HEK293 (cell line): Measurements from ENCODE around the gene TMSB4X.

Source experiments
- CTCF ChIA-PET: fragments of 350-600 bp; formaldehyde crosslinking; extraction: SDS; loops from one replicate; lab custom pipeline; 2021; ENCODE audit warnings: antibody characterized with exemption; lab: Yijun Ruan, JAX
- POLR2A ChIA-PET: fragments of 300-600 bp; formaldehyde crosslinking; extraction: SDS; loops from one replicate; lab custom pipeline; 2020; ENCODE audit warnings: antibody characterized with exemption, inconsistent platforms; lab: Yijun Ruan, JAX
- H3K27ac ChIP-seq: fragments of 200-500 bp; sonication (Bioruptor generic); 2 replicates; pipeline ENCODE4 v1.5.1; 2014; ENCODE audit warnings: low read depth, low read length, control low read depth, inconsistent platforms; ENCODE audit errors: extremely low read depth
- H3K36me3 ChIP-seq, 2 experiments: fragments of 200-500 bp in 1 of 2; sonication (Bioruptor generic) in 1 of 2; 1 replicate in 1 of 2; 2 replicates in 1 of 2; pipeline ENCODE4 v1.5.1; 2014 to 2017; ENCODE audit warnings: inconsistent platforms in 2 of 2, low read length in 2 of 2; ENCODE audit not compliant: control insufficient read depth in 2 of 2, insufficient read depth in 1 of 2
- H3K4me1 ChIP-seq: fragments of 200-500 bp; sonication (Bioruptor generic); 2 replicates; pipeline ENCODE4 v1.5.1; 2014; ENCODE audit warnings: mild to moderate bottlenecking, low read length, inconsistent platforms; ENCODE audit not compliant: control insufficient read depth, insufficient read depth
- H3K4me3 ChIP-seq: 2 replicates; pipeline ENCODE4 v1.5.1; 2011; ENCODE audit warnings: low read depth, mild to moderate bottlenecking, control low read depth, low read length, moderate library complexity
- H3K9me3 ChIP-seq: fragments of 200-500 bp; sonication (Bioruptor generic); 2 replicates; pipeline ENCODE4 v1.5.1; 2014; ENCODE audit warnings: low read depth, low read length, inconsistent platforms; ENCODE audit not compliant: control insufficient read depth, insufficient read depth
- EGR2 ChIP-seq: fragments of 450-650 bp; formaldehyde crosslinking; IDR thresholded peaks from 2 replicates; pipeline ENCODE4 v1.5.1; 2016; ENCODE audit warnings: low read depth, missing biosample characterization, missing genetic modification characterization
- FEZF1 ChIP-seq: fragments of 450-650 bp; formaldehyde crosslinking; IDR thresholded peaks from 2 replicates; pipeline ENCODE4 v1.5.1; 2016; ENCODE audit warnings: missing biosample characterization, missing genetic modification characterization
- GLI2 ChIP-seq: fragments of 450-650 bp; formaldehyde crosslinking; IDR thresholded peaks from 2 replicates; pipeline ENCODE4; 2017; ENCODE audit warnings: missing biosample characterization, missing genetic modification characterization, low read depth, borderline replicate concordance
- GLIS1 ChIP-seq: fragments of 450-650 bp; formaldehyde crosslinking; IDR thresholded peaks from 2 replicates; pipeline ENCODE4 v1.5.1; 2016; ENCODE audit warnings: missing biosample characterization, missing genetic modification characterization
- GLIS2 ChIP-seq: fragments of 450-650 bp; formaldehyde crosslinking; IDR thresholded peaks from 2 replicates; pipeline ENCODE4 v1.5.1; 2016; ENCODE audit warnings: missing biosample characterization, missing genetic modification characterization
- HOXC10 ChIP-seq: sonication (generic); formaldehyde crosslinking; IDR thresholded peaks from 2 replicates; pipeline ENCODE4 v1.8.1; 2023; ENCODE audit warnings: mild to moderate bottlenecking, missing genetic modification reagents
- HOXD13 ChIP-seq: sonication (generic); formaldehyde crosslinking; IDR thresholded peaks from 2 replicates; pipeline ENCODE4 v1.8.0; 2022; ENCODE audit warnings: missing genetic modification reagents, borderline replicate concordance
- KLF9 ChIP-seq: fragments of 450-650 bp; formaldehyde crosslinking; IDR thresholded peaks from 2 replicates; pipeline ENCODE4 v1.5.1; 2016; ENCODE audit warnings: missing biosample characterization, missing genetic modification characterization, low read depth
- MYNN ChIP-seq: fragments of 450-650 bp; formaldehyde crosslinking; IDR thresholded peaks from 2 replicates; pipeline ENCODE4 v1.5.1; 2016; ENCODE audit warnings: missing biosample characterization, missing genetic modification characterization, borderline replicate concordance
- ZBTB20 ChIP-seq: fragments of 450-650 bp; formaldehyde crosslinking; IDR thresholded peaks from 2 replicates; pipeline ENCODE4 v1.5.1; 2016; ENCODE audit warnings: missing biosample characterization, missing genetic modification characterization
- ZNF169 ChIP-seq: fragments of 450-650 bp; formaldehyde crosslinking; IDR thresholded peaks from 2 replicates; pipeline ENCODE4 v1.5.1; 2016; ENCODE audit warnings: missing biosample characterization, missing genetic modification characterization
- ZNF214 ChIP-seq: fragments of 450-650 bp; formaldehyde crosslinking; IDR thresholded peaks from 2 replicates; pipeline ENCODE4 v1.5.1; 2017; ENCODE audit warnings: missing biosample characterization, mild to moderate bottlenecking, missing genetic modification characterization, borderline replicate concordance
- ZNF248 ChIP-seq: fragments of 450-650 bp; formaldehyde crosslinking; IDR thresholded peaks from 2 replicates; pipeline ENCODE4 v1.5.1; 2017; ENCODE audit warnings: missing biosample characterization, missing genetic modification characterization
- ZNF266 ChIP-seq: fragments of 450-650 bp; formaldehyde crosslinking; IDR thresholded peaks from 2 replicates; pipeline ENCODE4 v1.5.1; 2016; ENCODE audit warnings: missing biosample characterization, missing genetic modification characterization, low read depth
- ZNF292 ChIP-seq: fragments of 450-650 bp; formaldehyde crosslinking; IDR thresholded peaks from 2 replicates; pipeline ENCODE4 v1.5.1; 2016; ENCODE audit warnings: low read depth, missing biosample characterization, missing genetic modification characterization, borderline replicate concordance
- ZNF37A ChIP-seq: fragments of 450-650 bp; IDR thresholded peaks from 2 replicates; pipeline ENCODE4 v1.5.1; 2018; ENCODE audit warnings: missing biosample characterization, missing genetic modification characterization
- ZNF391 ChIP-seq: fragments of 450-650 bp; formaldehyde crosslinking; IDR thresholded peaks from 2 replicates; pipeline ENCODE4 v1.5.1; 2016; ENCODE audit warnings: low read depth, missing biosample characterization, missing genetic modification characterization, borderline replicate concordance
- ZNF423 ChIP-seq: fragments of 450-650 bp; formaldehyde crosslinking; IDR thresholded peaks from 2 replicates; pipeline ENCODE4 v1.5.1; 2016; ENCODE audit warnings: missing biosample characterization, missing genetic modification characterization
- ZNF426 ChIP-seq: fragments of 450-650 bp; formaldehyde crosslinking; IDR thresholded peaks from 2 replicates; pipeline ENCODE4 v1.5.1; 2017; ENCODE audit warnings: missing biosample characterization, missing genetic modification characterization, mild to moderate bottlenecking, inconsistent platforms, moderate library complexity
- ZNF514 ChIP-seq: fragments of 450-650 bp; formaldehyde crosslinking; IDR thresholded peaks from 2 replicates; pipeline ENCODE4 v1.5.1; 2016; ENCODE audit warnings: missing biosample characterization, missing genetic modification characterization
- ZNF561 ChIP-seq: fragments of 450-650 bp; IDR thresholded peaks from 2 replicates; pipeline ENCODE4 v1.5.1; 2018; ENCODE audit warnings: missing biosample characterization, missing genetic modification characterization, borderline replicate concordance
- ZNF629 ChIP-seq: fragments of 450-650 bp; formaldehyde crosslinking; IDR thresholded peaks from 2 replicates; pipeline ENCODE4 v1.5.1; 2017; ENCODE audit warnings: missing biosample characterization, missing genetic modification characterization
- ZNF664 ChIP-seq: fragments of 450-650 bp; formaldehyde crosslinking; IDR thresholded peaks from 2 replicates; pipeline ENCODE4 v1.5.1; 2016; ENCODE audit warnings: missing biosample characterization, missing genetic modification characterization
- ZSCAN23 ChIP-seq: fragments of 450-650 bp; formaldehyde crosslinking; IDR thresholded peaks from 2 replicates; pipeline ENCODE4 v1.5.1; 2016; ENCODE audit warnings: missing biosample characterization, missing genetic modification characterization
- TF ChIP-seq, protein P1 (sequence below): fragments of 450-650 bp; formaldehyde crosslinking; IDR thresholded peaks from 2 replicates; pipeline ENCODE4 v1.5.1; 2017; ENCODE audit warnings: missing biosample characterization, missing genetic modification characterization
- TF ChIP-seq, protein P2 (sequence below): fragments of 450-650 bp; formaldehyde crosslinking; IDR thresholded peaks from 2 replicates; pipeline ENCODE4 v1.5.1; 2016; ENCODE audit warnings: missing biosample characterization, missing genetic modification characterization
- TF ChIP-seq, protein P3 (sequence below): fragments of 450-650 bp; formaldehyde crosslinking; IDR thresholded peaks from 2 replicates; pipeline ENCODE4 v1.5.1; 2016; ENCODE audit warnings: missing biosample characterization, missing genetic modification characterization
- TF ChIP-seq, protein P4 (sequence below): fragments of 450-650 bp; formaldehyde crosslinking; IDR thresholded peaks from 2 replicates; pipeline ENCODE4 v1.5.1; 2016; ENCODE audit warnings: missing biosample characterization, missing genetic modification characterization

Gene TMSB4X

DNA sequence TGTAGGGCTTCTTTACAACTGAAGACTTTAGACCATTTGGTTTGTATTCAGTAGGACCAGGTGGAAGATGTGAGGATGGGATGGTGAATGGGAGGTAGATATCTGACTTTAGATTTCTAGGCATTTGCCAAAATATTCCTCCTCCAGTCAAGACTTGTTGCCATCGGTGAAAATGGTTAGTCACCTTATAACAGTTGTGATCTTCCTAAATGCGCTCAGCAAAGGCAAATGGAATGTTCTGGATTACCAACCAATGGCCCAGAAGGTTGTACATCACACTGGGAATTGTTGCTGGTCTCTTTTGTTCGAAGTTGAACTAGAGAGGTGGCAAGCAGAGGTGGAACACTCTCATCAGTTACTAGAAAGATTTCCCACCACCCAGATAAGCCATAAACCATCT is 33.9 kb downstream of the TMSB4X start (continued):
- TF ChIP-seq ZNF292 (tag by site-specific recombination) = no peak
- TF ChIP-seq ZNF426 = no peak
- no peak for TF ChIP-seq ZNF514 (tag by site-specific recombination)
- no peak for TF ChIP-seq FEZF1 (tag by site-specific recombination)
- TF ChIP-seq ZNF629 (tag by site-specific recombination) = no peak
- TF ChIP-seq, protein P1, sequence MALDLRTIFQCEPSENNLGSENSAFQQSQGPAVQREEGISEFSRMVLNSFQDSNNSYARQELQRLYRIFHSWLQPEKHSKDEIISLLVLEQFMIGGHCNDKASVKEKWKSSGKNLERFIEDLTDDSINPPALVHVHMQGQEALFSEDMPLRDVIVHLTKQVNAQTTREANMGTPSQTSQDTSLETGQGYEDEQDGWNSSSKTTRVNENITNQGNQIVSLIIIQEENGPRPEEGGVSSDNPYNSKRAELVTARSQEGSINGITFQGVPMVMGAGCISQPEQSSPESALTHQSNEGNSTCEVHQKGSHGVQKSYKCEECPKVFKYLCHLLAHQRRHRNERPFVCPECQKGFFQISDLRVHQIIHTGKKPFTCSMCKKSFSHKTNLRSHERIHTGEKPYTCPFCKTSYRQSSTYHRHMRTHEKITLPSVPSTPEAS = no peak
- no peak for TF ChIP-seq KLF9 (tag by site-specific recombination)
- no peak for TF ChIP-seq HOXD13
- TF ChIP-seq ZSCAN23 (tag by site-specific recombination) = no peak
- no peak for TF ChIP-seq ZNF561
- TF ChIP-seq ZNF214 (tag by site-specific recombination) = no peak

DNA sequence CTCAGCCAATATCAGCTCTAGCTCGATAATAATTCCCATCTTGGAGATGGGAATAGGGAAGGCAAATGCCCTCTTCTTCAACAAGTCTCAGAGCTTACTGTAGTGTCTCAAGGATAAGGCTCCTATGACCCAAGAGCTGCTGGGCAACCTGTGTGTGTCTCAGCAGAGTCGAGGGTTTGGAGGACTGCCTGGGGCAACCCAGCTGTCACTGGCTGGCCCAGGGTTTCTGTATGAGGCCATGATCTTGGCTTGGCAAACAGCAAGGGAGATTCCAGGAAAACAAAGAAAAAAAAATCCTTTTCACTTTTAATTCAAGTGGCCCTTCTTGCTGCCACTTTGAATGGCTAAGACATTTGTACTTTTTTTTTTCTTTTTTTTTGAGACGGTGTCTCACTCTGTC is 34.4 kb downstream of the TMSB4X start:
- CTCF ChIA-PET = interaction anchor here (0.6 to 1.9 kb wide), 4 partner anchors 41 to 479 kb away, joined by 3 to 14 read pairs (median 6); no protein-coding TSS in a partner anchor
- H3K9me3 ChIP-seq = no peaks in the 10 kb centered on the region
- no peaks in the 10 kb centered on the region for H3K36me3 ChIP-seq
- no peak for TF ChIP-seq ZNF37A
- no peak for TF ChIP-seq ZBTB20
- TF ChIP-seq, protein P2, sequence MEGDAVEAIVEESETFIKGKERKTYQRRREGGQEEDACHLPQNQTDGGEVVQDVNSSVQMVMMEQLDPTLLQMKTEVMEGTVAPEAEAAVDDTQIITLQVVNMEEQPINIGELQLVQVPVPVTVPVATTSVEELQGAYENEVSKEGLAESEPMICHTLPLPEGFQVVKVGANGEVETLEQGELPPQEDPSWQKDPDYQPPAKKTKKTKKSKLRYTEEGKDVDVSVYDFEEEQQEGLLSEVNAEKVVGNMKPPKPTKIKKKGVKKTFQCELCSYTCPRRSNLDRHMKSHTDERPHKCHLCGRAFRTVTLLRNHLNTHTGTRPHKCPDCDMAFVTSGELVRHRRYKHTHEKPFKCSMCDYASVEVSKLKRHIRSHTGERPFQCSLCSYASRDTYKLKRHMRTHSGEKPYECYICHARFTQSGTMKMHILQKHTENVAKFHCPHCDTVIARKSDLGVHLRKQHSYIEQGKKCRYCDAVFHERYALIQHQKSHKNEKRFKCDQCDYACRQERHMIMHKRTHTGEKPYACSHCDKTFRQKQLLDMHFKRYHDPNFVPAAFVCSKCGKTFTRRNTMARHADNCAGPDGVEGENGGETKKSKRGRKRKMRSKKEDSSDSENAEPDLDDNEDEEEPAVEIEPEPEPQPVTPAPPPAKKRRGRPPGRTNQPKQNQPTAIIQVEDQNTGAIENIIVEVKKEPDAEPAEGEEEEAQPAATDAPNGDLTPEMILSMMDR = no peak
- no peak for TF ChIP-seq GLIS1 (tag by site-specific recombination)
- TF ChIP-seq ZNF423 (tag by site-specific recombination) = no peak
- TF ChIP-seq HOXC10 = no peak
- no peak for TF ChIP-seq MYNN (tag by site-specific recombination)
- TF ChIP-seq ZNF248 (tag by site-specific recombination) = no peak
- no peak for TF ChIP-seq ZNF266 (tag by site-specific recombination)
- TF ChIP-seq GLIS2 (tag by site-specific recombination) = no peak
- TF ChIP-seq ZNF664 (tag by site-specific recombination) = no peak
- TF ChIP-seq, protein P3, sequence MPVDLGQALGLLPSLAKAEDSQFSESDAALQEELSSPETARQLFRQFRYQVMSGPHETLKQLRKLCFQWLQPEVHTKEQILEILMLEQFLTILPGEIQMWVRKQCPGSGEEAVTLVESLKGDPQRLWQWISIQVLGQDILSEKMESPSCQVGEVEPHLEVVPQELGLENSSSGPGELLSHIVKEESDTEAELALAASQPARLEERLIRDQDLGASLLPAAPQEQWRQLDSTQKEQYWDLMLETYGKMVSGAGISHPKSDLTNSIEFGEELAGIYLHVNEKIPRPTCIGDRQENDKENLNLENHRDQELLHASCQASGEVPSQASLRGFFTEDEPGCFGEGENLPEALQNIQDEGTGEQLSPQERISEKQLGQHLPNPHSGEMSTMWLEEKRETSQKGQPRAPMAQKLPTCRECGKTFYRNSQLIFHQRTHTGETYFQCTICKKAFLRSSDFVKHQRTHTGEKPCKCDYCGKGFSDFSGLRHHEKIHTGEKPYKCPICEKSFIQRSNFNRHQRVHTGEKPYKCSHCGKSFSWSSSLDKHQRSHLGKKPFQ (tag by site-specific recombination) = no peak
- no peak overlapping the region for H3K27ac ChIP-seq
- peaks cover 4% of the 10 kb centered on the region; the same call in 1 of the 2 replicates for H3K4me1 ChIP-seq
- H3K4me3 ChIP-seq = no peak overlapping the region
- POLR2A ChIA-PET = no interaction called here

DNA sequence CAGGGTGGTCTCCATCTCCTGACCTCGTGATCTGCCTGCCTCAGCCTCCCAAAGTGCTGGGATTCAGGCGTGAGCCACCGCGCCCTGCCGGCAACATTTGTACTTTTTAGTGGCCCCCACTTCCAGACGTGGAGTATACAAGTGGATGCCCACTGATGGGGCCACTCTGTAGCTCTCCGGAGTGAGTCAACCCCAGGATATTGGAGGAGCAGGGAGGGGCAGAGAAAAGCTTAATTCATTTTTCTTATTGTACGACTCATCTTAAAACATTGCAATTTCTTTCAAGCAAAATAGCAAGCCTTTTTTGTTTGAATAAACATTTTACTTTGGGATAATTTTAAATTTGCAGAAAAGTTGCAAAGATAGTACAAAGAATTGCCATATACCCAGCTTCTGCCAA is 34.9 kb downstream of the TMSB4X start:
- no peaks in the 10 kb centered on the region for H3K36me3 ChIP-seq
- no peaks in the 10 kb centered on the region for H3K9me3 ChIP-seq
- peaks cover 4% of the 10 kb centered on the region; the same call in 1 of the 2 replicates for H3K4me1 ChIP-seq
- POLR2A ChIA-PET = no interaction called here
- H3K27ac ChIP-seq = no peak overlapping the region
- H3K4me3 ChIP-seq = no peak overlapping the region
- CTCF ChIA-PET = interaction anchor here (0.6 to 1.3 kb wide), 3 partner anchors 170 to 479 kb away, joined by 3 to 4 read pairs (median 3); no protein-coding TSS in a partner anchor
- TF ChIP-seq ZNF391 (tag by site-specific recombination) (no peak), EGR2 (tag by site-specific recombination) (no peak), GLI2 (tag by site-specific recombination) (no peak), ZNF169 (tag by site-specific recombination) (no peak)
- TF ChIP-seq, protein P1 = no peak
- TF ChIP-seq, protein P4, sequence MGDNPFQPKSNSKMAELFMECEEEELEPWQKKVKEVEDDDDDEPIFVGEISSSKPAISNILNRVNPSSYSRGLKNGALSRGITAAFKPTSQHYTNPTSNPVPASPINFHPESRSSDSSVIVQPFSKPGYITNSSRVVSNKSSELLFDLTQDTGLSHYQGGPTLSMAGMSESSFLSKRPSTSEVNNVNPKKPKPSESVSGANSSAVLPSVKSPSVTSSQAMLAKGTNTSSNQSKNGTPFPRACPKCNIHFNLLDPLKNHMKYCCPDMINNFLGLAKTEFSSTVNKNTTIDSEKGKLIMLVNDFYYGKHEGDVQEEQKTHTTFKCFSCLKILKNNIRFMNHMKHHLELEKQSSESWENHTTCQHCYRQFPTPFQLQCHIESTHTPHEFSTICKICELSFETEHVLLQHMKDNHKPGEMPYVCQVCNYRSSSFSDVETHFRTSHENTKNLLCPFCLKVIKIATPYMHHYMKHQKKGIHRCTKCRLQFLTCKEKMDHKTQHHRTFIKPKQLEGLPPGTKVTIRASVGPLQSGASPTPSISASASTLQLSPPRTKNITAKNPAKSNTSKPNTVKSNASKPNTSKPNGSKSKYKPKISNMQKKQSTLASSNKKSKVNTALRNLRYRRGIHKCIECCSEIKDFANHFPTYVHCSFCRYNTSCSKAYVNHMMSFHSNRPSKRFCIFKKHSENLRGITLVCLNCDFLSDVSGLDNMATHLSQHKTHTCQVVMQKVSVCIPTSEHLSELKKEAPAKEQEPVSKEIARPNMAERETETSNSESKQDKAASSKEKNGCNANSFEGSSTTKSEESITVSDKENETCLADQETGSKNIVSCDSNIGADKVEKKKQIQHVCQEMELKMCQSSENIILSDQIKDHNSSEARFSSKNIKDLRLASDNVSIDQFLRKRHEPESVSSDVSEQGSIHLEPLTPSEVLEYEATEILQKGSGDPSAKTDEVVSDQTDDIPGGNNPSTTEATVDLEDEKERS (tag by site-specific recombination) = no peak
